Hematopoietic multipotent progenitor cell treated with erythropoietin and hydrocortisone succinate and interleukin-3 and kit ligand, for 6 days (in vitro differentiated cells): ENCODE results near the gene TEK.
"Not testable (repeated sequence)": the region's sequence is repeated elsewhere in the genome, so short reads cannot be mapped to it uniquely, and the experiment has no call there.

Experiments used
- DNase-seq: peaks from one replicate; pipeline ENCODE4 v3.0.0-alpha.2; 2015

Gene TEK

GRCh38 chr9:27182421-27182820, 73.4 kb downstream of the TEK start:
- DNase-seq, result no peak

GRCh38 chr9:27183131-27183530, 74.1 kb downstream of the TEK start:
- no peak for DNase-seq

GRCh38 chr9:27183701-27184100, 74.7 kb downstream of the TEK start:
- no peak for DNase-seq

- no peak for DNase-seq
These were observed 75.7 kb downstream of the TEK start for GRCh38 chr9:27184556-27185351.

GRCh38 chr9:27188426-27188825, 79.4 kb downstream of the TEK start:
- no peak for DNase-seq

- no peak for DNase-seq
These were observed 80.4 kb downstream of the TEK start for GRCh38 chr9:27189426-27189825.

- DNase-seq, result no peak
These were observed 83.4 kb downstream of the TEK start for GRCh38 chr9:27192291-27192960.

- DNase-seq, result no peak
These were observed 84.9 kb downstream of the TEK start for GRCh38 chr9:27193886-27194285.

GRCh38 chr9:27194401-27195091, 85.5 kb downstream of the TEK start:
- DNase-seq, result no peak

- DNase-seq, result no peak
These were observed 86.2 kb downstream of the TEK start for GRCh38 chr9:27195191-27195590.

- DNase-seq, result no peak
These were observed 87.4 kb downstream of the TEK start for GRCh38 chr9:27196383-27196782.

- no peak for DNase-seq
These were observed 89.2 kb downstream of the TEK start for GRCh38 chr9:27198190-27198589.

GRCh38 chr9:27202056-27202455, 93.0 kb downstream of the TEK start:
- no peak for DNase-seq

GRCh38 chr9:27203783-27204182, 94.8 kb downstream of the TEK start:
- DNase-seq, result no peak

GRCh38 chr9:27204578-27204977, 95.6 kb downstream of the TEK start:
- DNase-seq, result no peak

- DNase-seq, result no peak
These were observed 96.2 kb downstream of the TEK start for GRCh38 chr9:27205198-27205597.

- DNase-seq, result no peak
These were observed 97.0 kb downstream of the TEK start for GRCh38 chr9:27206041-27206440.

GRCh38 chr9:27209034-27209433, 100.0 kb downstream of the TEK start:
- DNase-seq, result no peak

GRCh38 chr9:27210588-27210987, 101.6 kb downstream of the TEK start:
- DNase-seq, result peak; percentile 26

- no peak for DNase-seq
These were observed 103.2 kb downstream of the TEK start for GRCh38 chr9:27212191-27212590.

- no peak for DNase-seq
These were observed 103.6 kb downstream of the TEK start for GRCh38 chr9:27212621-27213020.

- DNase-seq, result no peak
These were observed 118.2 kb downstream of the TEK start for GRCh38 chr9:27227192-27227591.

- not testable (repeated sequence) for DNase-seq
These were observed 130.6 kb downstream of the TEK start for GRCh38 chr9:27239648-27240047.

- peak; percentile 96 for DNase-seq
These were observed 138.7 kb downstream of the TEK start for GRCh38 chr9:27247756-27248155.
